ENCODE measurements around the gene CTAG1B.
"Not testable (repeated sequence)": the region's sequence is repeated elsewhere in the genome, so short reads cannot be mapped to it uniquely, and the experiment has no call there.

The CTAG1B gene

GRCh38 chrX:154620767-154621414, 1.8 kb upstream of the CTAG1B start:
- not testable (repeated sequence) for DNase-seq

GRCh38 chrX:154613586-154613985, 5.5 kb downstream of the CTAG1B start:
- DNase-seq: not testable (repeated sequence)

DNA sequence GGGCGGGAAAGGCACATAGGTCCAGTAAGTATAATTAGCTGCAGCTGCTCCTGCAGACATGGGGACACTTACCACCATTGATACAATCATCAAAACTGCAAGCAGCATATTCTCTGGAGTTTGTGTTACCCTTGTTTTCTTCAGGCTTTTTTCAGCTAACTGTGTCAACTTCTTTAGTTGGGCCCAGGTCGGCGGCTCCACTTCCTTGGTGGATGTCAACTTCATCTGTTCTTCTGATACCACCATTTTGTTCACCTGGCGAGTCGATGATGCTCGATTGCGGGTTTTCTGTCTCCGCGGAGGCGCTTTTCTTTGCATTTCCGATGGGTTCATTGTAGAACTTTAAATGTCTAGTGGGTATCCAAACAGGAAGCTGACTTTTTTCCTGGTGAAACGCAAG, 7.9 kb downstream of the CTAG1B start:
- not testable (repeated sequence) for DNase-seq

GRCh38 chrX:154608823-154609222, 10.3 kb downstream of the CTAG1B start:
- not testable (repeated sequence) for DNase-seq

DNA sequence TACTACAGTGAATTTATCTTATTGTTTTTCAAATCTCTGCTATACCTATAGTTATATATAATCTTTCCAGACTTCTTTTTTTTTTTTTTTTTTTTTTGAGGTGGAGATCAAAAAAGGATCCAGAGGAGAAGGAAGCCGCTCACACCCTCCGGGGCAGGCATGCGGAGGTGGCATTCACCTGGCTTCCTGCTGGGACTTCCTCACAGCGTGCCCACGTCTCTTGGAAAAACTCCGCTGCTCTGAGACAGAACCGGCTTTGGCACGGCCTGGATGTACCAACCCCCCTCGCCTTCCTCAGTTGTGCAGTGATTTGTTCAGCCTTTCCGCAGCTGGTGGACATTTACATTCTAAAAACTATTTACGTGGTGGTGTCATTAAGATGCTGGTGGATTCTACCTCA, 11.1 kb downstream of the CTAG1B start:
- not testable (repeated sequence) for DNase-seq

DNA sequence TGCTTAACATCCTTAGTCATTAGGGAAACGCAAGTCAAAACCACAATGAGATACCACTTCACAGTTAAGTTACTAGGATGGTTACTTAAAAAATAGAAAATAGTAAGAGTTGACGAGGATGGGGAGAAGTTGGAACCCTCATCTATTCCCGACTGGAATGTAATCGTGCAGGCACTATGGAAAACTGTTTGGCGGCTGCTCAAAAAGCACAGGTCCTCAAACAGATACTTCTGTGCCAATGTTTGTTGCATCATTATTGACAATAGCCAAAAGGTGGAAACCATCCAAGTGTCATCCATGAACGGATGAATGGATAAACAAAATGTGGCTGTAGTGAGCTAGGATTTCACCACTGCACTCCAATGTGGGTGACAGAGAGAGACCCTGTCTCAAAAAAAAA, 11.7 kb downstream of the CTAG1B start:
- no peak for DNase-seq

GRCh38 chrX:154605566-154605965, 13.5 kb downstream of the CTAG1B start:
- DNase-seq: no peak

- no peak for DNase-seq
Observed at GRCh38 chrX:154603438-154604430, 15.3 kb downstream of the CTAG1B start.

DNA sequence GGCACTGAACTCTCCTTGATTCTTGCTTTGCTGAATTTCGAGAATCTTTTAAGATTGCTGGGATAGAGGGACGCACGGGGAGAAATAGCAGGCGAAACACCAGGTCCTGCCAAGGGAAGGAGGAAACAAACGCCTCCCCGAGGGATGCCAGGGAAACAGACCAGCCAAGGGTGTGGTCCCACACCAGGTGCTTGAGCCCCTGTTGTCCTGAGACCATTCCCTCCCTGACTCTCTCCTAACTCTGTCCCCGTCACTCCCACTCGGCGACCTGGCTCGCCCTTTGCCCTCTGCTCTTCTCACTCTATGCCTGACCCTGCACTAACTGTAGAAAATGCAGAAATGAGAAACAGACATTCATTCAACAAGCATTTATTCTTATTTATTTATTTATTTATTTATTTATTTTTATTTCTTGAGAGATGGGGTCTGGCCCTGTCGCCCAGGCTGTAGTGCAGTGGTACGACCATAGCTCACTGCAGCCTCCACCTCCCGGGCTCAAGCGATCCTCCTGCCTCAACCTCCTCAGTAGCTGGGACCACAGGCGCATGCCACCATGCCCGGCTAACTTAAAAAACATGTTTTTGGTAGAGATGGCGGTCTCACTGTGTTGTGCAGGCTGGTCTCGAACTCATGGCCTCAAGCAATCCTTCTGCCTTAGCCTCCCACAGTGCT, 16.2 kb downstream of the CTAG1B start:
- DNase-seq: no peak

DNA sequence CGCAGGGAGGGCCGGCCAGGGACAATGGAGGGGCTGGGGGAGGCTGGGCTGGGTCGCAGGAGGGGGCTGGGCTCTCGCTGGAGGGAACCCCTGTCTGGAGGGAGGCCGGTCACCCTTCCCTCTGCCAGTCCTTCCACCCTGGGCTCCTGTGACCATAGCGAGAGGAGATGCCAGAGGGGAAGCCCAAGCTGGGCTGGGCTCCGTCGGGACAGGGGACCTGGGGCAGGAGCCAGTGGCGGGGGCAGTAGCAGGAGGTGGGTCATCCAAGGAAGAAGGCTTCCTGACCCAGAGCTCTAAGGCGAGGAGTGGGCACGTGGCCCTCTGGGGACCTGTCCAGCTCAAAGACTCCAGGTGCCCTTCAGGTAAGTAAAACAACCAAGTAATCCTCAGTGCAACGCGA, 16.9 kb downstream of the CTAG1B start:
- DNase-seq: no peak

DNA sequence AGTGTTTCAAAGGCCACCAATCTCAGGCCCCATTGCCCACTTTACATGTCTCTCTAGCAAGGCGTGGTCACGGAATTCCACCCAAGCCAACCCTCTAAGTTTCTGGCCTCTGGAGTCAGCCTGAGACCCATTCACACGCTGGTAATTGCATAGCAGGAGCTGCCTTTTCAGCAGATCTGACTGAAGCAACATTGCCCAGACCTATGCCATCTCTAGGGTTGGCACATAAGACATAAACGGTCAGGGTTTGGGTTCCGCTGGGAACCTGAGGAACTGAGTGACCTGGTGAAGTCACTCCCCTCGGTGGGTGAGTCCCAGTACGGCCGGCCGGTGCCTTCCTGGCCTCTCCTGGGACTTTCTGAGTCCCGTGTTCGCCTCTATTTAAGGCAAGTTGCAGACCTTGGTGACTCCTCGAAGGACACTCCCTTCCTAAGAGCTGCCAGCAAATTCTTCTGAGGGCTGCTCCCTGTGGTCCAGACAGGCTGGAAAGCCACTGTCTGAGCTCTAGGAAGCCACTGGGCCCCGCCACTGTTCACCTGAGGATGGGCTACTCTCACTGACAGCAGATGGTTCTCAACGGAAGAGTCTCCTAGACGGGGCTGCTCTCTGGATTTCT, 18.2 kb downstream of the CTAG1B start:
- DNase-seq: no peak

DNA sequence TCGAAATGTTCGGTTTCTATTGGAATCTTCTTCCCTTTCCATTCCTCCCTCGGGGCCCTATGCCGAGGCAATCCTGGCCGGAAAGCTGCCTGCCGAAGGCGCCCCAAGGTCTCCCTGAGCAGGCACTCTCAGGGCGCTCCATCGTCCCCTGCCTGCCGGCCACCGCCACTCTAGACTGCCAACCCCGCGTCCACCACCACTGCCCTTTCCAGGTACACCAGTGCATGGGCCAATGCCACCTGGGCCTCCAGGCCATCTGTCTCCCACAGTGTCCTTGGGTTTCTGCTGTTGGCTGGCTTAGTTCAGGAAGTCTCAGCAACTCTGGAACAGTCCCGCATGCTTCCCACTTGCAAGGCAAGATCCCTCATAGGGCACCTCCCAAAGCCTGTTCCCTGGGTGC, 19.6 kb downstream of the CTAG1B start:
- no peak for DNase-seq

DNA sequence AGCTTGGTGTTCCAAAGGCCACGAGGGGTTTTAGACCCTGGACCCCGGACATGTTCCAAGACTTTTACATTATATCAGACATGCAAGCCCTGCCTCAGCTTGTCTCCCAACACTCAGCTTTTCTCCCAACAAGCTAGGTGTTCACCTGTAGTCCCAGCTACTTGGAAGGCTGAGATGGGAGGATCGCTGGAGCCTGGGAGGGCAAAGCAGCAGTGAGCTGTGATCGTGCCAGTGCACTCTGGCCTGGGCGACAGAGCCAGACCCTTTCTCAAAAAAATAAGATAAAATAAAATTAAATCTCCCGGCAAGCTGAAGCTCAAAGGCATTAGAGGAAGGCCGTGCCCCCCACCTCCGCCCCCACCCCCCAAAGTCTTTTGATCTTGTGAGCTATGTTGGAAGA, 20.4 kb downstream of the CTAG1B start:
- DNase-seq: no peak

DNA sequence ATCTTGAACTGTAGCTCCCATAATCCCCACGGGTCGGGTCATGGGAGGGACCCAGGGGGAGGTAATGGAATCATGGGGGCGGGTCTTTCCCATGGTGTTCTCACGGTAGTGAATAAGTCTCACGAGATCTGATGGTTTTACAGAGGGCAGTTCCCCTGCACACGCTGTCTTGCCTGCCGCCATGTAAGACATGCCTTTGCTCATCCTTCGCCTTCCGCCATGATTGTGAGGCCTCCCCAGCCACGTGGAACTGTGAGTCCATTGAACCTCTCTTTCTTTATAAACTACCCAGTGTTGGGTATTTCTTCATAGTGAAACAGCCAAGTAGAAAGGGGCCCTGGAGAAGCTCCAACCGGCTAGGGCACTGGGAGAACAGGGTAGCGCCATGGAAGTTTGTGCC, 21.9 kb downstream of the CTAG1B start:
- DNase-seq: no peak

DNA sequence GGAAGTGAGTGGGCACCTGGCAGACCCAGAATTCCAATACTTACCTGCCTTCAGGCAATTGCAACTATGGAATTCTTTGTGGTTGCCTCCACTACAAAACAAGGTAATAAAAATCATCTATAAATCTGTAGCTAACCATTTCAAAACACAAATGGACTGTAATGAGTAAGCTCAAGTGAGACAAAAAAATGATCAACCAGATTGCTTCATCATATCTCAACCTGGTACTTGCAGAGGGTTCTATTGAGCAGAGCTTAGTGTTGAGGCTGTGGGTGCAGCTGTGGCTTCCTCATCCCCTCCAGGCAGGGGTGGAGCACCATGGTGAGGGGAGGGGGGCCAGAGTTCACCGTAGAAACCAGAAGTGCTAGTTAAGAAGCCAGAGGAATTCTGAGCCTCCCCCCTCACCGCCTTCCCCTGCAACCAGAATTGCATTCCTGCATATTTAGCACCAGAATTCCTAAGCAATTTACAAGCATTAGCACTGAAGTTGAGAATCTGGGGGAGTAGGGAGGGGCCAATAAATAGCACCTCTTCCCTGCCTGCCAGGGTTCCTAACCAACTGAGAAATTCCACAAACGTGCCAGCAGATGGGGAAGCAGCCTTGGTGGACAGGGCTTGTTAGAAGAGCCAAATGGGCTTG, 22.7 kb downstream of the CTAG1B start:
- peak; percentile 79 for DNase-seq

- DNase-seq: no peak
Observed at GRCh38 chrX:154595559-154596249, 23.4 kb downstream of the CTAG1B start.

DNA sequence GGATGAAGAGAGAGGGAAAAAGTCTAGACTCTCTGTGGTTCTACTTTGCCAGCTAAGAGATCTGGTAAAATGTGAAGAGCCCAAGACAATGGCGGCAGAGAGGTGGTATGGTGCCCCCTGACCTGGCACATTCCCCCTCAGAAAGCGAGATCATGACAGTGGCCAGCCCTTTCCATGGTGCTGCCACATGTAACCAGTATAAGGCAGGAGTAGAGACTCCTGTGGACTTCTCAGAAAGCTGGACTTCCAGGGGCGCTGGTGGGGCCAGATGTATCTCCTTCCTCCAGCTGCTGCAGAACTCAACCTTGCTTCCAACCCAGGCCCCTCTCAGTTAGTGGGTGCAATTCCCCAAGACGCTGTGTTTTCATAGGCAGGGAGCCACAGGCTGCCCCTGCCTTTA, 24.6 kb downstream of the CTAG1B start:
- no peak for DNase-seq

- no peak for DNase-seq
Observed at GRCh38 chrX:154593201-154593600, 25.9 kb downstream of the CTAG1B start.

DNA sequence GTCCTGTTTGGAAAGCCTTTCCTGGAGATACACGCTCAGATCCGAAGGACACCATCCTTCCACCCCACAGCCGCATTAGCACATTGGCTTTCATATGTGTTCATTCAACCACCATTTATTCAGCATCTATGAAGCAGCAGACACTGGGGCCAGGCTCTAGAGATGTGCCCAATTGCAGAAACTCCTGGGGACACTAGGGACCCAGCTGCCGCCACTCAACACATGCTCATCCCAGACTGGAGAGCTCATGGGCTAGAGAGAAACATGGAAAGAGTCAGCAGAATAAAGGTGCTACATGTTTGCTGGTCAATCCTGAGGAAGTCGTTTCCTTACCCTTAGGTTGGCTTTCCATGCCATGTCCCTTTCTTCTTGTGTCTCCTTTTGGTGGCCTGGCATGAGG, 26.6 kb downstream of the CTAG1B start:
- DNase-seq: no peak

- not testable (repeated sequence) for DNase-seq
Observed at GRCh38 chrX:154590415-154590814, 28.7 kb downstream of the CTAG1B start.

GRCh38 chrX:154584585-154585183, 34.4 kb downstream of the CTAG1B start, which contains the start of gene CTAG1A:
Gene CTAG1A (plus strand): TSS chrX:154585133. CDS start chrX:154585207, 74 bp downstream.
- not testable (repeated sequence) for DNase-seq

All from islet precursor cell (in vitro differentiated cells).